Activated CD8-positive, alpha-beta memory T cell treated with anti-CD3 and anti-CD28 coated beads, Interleukin-2, amount 50 U/mL, for 48 hours (primary cell): Measurements from ENCODE around the gene PTPRS.

Experiments used
- DNase-seq: peaks from one replicate; pipeline ENCODE4 v3.0.0-alpha.2; 2020

Gene PTPRS

DNA sequence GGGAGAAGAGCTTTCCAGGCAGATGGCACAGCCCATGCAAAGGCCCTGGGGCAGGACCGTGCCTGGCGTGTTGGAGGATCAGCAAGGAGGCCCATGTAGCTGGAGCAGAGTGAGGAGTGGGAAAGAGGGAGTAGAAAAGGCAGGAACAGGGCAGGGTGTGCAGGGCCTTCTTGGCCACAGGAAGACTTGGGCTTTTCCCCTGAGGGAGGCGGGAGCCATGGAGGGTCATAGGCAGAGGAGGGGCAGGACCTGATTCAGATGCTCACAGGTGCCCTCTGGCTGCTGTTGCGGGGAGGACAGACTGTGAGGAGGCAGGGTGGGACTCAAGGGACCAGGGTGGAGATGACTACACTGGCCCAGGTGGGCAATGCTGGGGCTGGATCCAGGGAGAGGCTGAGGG lies 13.8 kb upstream of the PTPRS start:
- DNase-seq, result no peak

GRCh38 chr19:5352229-5352763 lies 11.7 kb upstream of the PTPRS start:
- DNase-seq, result no peak

DNA sequence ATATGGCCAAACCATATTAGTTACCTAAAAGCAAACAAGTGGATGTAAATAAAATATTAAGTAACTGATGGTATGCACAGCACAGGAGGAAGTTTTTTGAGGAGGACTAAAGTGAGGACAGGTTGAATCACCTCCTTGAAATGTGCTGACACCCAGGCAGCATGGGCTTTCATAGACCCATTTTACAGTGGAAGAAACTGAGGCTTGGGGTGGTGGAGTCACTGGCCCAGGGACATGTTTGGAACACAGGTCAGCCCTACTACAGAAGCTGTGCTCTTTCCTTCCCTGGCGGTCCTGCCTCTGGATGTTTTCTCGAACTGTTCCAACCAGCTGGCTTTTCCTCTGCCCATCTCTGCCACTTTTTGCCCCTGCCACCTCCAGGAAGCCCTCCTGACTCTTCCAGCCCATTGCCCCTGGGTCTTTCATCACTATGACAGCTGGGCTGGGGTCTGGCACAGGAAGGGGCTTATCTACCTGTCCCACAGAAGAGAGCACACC lies 11.2 kb upstream of the PTPRS start:
- DNase-seq, result no peak

DNA sequence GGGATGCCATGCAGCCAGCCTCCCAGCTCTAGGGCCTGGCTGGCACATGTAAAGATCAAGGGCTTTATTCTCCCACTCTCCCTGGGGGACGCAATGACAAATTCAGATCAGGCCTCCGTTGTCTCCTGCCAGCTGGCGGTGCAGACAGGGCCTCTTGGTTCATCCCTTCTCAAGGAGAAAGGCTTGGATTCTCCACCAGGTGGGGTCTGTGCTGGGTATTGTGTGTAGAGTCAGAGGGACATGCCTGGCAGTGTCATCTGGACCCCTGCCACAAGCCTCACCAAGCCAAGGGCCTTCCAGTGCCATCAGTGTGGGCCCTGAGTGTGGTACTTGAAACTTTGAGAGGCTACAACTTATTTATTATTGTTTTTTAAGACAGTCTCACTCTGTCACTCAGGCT lies 8.4 kb upstream of the PTPRS start:
- DNase-seq, result no peak

DNA sequence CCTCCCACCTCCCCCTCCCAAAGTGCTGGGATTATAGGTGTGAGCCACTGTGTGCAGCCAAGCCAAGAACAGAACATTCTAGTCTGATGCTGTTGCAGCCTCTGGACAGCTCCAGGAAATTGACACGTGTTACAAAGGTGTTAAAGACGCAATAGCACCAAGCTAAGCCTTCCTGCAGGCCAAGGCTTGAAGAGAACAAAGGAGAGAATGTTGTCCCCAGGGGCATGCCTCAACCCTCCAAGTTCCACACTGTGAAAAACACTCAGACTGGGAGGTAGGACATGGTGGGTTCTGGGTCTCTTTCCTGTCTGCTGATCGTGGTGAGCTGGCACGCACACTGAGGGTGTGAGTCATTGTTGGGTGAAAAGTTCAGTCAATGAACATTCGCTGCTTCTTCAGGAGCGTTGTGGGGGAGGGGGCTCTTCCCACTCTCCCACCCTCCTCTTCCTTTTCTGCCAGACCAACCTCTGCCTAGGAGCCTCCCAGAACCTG lies 5.3 kb upstream of the PTPRS start:
- DNase-seq, result no peak

- DNase-seq, result no peak
These were observed 3.2 kb upstream of the PTPRS start for GRCh38 chr19:5343848-5344247.

DNA sequence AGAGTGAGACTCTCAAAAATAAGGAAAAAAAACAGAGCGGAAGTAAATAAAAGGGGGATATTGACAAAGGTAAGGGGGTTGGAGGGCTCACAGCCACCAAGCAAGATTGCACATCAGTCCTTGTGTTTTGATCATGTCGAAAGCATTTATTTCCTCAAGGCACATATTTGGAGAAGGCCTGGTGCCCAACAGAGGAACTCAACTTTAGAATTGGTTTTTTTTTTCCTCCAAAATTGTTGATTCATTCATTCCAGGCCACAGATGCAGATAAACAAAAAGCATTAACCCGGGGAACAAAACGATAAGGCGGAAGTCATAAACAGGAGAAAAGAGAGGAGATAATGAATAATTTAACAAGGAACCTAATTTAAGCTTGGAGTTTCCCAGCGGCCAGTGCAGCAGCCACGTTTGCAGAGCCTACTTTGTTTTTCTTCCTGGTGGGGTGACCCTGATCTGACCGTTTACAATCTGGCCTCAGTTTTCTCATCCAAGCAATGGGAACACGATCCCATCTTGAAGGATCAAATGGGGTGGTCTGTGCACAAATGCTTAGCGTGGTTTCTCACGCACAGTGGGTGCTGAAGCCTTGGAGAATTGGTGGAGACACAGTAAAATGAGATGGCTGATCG lies 2.1 kb upstream of the PTPRS start:
- no peak for DNase-seq

GRCh38 chr19:5341981-5342380 lies 1.4 kb upstream of the PTPRS start:
- no peak for DNase-seq

GRCh38 chr19:5341448-5341820 lies 822 bp upstream of the PTPRS start:
- DNase-seq, result no peak

- DNase-seq, result peak; percentile 54
These were observed 519 bp downstream of the PTPRS start for GRCh38 chr19:5339950-5340636.

GRCh38 chr19:5339198-5339949 lies 1.2 kb downstream of the PTPRS start:
- DNase-seq, result no peak

DNA sequence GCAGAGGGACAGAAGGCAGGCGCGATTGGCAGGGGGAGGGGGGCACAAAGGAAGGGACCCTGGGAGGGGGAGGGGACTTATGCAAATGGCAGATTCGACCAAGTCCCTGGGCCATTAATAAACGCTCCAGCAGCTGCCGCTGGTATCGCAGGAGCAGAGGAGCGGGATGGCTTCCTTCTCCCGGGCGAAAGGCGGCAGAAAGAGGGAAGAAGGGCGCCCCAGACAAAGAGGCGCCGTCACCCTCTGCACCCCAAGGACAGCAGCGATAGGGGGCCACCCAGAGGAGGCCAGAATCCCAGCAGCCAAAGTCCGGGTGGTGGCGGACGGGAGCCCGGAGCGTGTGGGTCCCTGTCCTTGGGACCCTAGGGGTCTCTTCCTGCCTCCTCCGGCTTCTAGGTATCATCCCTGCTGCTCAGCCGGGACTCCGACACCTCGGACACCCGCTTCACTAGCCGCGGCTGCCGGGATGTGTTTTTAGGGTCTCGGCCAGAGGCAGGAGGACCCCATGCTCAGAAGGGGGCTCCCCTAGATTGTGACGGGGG lies 1.9 kb downstream of the PTPRS start:
- DNase-seq, result no peak

DNA sequence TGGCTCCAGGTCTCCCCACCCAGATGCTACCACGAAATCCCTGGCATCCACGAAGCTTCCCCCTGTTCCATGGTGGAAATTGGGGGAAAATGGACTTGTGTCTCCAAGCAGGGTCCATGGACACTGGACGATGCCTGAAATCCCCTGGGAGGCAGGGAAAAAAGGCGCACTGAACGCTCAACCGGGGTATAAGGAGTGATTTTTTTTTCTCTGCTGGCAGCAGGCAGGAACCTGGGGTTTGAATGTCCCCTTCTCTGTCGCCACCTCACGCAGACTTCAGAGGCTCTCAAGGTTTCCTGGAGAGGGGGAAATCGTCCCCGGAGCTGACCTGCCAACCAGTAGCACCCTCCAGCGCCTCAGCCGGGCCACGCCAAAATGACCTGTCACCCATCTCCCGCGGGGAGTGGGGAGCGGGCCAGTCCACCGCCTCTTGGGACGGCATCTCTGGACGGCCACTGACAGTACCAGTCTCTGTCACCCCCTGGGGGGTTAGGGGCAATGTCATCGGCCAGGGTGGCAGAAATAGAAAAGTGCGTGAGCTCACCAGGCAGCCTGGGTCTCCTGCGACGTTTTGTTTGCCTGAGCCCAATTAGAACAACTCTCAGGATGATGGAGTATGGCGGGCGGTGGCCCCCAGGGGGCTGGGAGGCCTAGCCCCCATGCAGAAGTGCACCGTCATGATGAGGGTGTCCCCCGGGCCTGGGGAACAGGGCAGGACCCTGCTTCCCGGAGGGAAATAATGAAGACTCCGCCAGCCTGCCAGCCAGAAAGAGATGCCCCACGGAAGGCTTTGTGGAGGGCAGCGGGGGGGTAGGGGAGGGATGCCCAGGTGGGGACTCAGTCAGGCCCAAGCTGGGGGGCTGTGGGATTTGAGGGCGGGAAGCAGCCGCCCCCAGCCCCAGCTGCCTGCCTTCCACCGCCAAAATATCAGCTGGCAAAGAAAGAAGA lies 2.6 kb downstream of the PTPRS start:
- no peak for DNase-seq

- DNase-seq, result no peak
These were observed 3.5 kb downstream of the PTPRS start for GRCh38 chr19:5337126-5337525.

DNA sequence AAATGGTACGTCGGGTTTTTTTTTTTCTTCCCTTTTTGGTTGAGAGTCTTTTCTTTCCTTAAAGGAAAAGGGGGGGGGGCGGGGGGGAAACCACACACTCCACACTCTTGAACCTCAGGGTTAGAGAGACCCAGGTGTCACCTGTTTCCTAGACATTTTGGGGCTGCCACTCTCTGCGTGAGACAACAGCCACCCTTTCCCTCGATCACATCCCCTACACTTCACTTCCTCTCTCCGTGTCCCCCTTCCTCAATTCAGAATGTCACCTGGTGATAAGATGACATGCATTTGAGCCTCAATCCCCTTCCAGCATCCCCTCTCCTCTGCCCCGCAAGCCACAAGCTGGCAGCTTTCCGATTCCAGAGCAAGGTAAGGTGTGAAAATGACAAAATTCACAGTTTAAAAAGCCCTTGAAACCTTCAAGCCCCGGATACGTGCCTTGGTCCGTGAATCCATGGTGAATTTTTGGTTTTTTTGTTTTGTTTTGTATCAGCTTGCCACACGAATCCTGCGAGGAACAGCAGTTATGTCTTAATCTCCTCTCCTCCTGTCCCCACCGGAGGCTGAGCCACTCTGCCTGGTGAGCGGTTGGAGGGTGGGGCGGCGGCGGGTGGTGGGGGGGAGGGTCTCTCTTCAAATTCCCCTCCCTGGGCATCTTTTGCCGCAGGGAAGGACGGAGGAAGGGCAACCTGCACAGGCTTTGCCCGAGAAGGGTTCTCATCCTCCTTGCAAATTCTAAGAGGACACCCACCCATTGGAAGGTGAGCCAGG lies 4.2 kb downstream of the PTPRS start:
- DNase-seq, result no peak

DNA sequence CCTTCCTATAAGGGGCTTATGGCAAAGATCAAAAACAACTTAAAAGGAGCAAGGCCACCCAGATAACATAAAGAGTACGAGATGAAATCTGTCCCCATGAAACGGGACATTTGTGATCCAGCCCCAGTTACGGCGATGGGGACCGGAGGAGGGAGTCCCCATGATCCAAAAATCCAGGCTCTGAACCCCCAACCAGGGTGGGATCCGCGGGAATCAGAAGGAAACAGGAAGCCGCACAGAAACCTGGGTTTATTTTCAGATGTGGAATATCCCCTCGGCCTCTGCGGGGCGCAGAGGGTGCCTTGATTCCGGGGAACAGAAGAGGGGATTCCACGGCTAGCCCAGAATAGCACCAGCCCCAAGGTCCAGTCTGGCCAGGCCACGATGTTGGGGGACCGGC lies 5.0 kb downstream of the PTPRS start:
- no peak for DNase-seq

DNA sequence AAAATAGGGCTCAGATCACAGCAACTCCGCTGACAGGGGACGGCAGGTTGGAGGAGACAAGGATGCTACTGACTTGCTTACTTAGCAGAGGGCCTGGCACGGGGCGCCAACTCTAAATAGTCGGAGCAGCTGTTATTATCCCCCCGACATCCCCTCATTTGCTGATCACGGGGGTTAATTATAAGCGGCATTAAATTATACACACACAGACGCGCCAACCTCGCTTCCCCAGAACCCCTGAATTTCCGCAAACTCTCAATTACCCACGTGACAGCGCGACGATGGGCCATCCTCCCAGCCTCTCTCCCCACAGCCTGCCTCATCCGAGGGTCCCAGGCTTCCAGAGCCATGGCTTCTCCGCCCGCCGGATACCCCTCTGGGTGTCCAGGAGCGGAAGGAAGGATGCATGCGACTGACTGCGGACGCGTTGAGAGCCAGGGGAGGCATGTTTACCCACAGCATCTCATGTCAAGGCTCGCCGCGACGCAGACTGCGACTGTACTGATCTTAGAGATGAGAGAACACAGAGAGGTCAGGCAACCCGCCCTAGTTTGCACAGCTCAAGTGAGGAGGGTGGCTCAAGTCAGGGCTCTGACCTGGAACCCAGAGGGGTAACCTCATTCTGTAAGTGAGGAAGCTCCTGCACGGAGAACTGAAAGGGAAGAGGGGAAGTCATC lies 5.7 kb downstream of the PTPRS start:
- no peak for DNase-seq

GRCh38 chr19:5334366-5334739 lies 6.3 kb downstream of the PTPRS start:
- DNase-seq, result no peak

DNA sequence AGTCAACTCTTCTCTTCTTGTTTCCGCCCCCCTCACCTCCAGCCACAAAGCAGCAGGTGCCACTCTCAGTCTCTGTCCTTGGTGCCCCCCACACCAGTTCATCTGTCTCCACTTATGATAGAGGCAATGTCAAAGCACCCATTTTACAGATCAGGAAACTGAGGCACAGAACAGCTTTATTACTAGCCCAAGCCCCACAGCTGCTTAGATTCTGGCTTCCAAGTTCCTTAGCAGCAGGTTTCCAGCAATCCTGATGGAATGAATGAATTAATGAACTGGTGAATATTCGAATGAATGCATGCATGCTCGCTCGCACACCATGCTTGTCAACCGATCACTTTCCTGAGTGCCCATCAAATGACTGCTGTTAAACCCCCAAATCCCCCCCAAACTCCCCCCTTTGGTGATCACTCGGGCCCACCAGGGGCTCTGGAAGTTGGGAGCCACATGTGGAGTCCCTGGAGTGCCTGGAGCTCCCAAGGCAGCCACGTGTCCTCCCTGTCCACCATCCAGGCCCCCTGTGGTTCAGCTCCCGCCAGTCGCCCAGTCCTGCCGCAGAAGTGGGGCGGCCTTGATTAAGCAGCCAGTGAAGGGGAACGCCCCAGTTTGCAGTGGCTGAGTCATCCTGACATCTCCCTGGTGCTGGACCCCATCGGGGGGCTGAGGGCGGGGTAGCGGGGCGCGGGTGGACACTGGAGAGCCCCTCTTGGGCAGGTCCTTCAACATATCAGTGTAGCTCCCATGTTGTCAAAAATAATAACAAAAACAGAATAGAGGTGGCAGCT lies 6.8 kb downstream of the PTPRS start:
- DNase-seq, result no peak

GRCh38 chr19:5332501-5332900 lies 8.1 kb downstream of the PTPRS start:
- no peak for DNase-seq
